Right atrium auricular region (tissue), 2 donors: ENCODE measurements around the gene PTPN20. TPM values are rescaled to one million over a fixed set of nuclear protein-coding genes. Genes with fewer than 3 reads are reported as not detected.

Experiments
- DNase-seq: peaks from one replicate; pipeline ENCODE4 v3.0.0-alpha.2; 2019; ENCODE audit warnings: low spot score
- H3K27ac ChIP-seq, 2 donors: fragments of 200-600 bp; sonication (generic); 1 replicate in 1 of 2; 2 replicates in 1 of 2; pipeline ENCODE4 v1.5.1; 2016 to 2019
- H3K27me3 ChIP-seq, 2 donors: fragments of 200-600 bp; sonication (generic); one replicate each; pipeline versions ENCODE4 v1.5.1 to v1.6.0; 2017 to 2019
- H3K36me3 ChIP-seq: fragments of 200-600 bp; sonication (generic); one replicate; pipeline ENCODE4 v1.5.1; 2016
- H3K4me1 ChIP-seq, 2 donors: fragments of 200-600 bp; sonication (generic); one replicate each; pipeline versions ENCODE4 v1.5.1 to v1.6.0; 2017 to 2019
- H3K4me3 ChIP-seq, 2 donors: fragments of 200-600 bp; sonication (generic); 1 replicate in 1 of 2; 2 replicates in 1 of 2; pipeline ENCODE4 v1.5.1; 2017 to 2019; ENCODE audit warnings: mild to moderate bottlenecking in 1 of 2, moderate library complexity in 1 of 2
- H3K9me3 ChIP-seq, 2 donors: fragments of 200-600 bp; sonication (generic); one replicate each; pipeline ENCODE4 v1.5.1; 2019
- total RNA-seq, 2 donors: library from RNA; depleted of rRNA; stranded (reverse); fragments of >200 nt; gene quantifications; one replicate each; pipeline ENCODE4 v1.1.0, GENCODE V29; 2016
- TF ChIP-seq, protein P1 (sequence below), 2 donors: fragments of 200-600 bp; sonication (generic); IDR thresholded peaks; one replicate each; pipeline ENCODE4 v1.5.1; 2019; ENCODE audit warnings: antibody characterized with exemption in 2 of 2

The PTPN20 gene
- total RNA-seq, 2 donors from 2014 or later = 7.5 to 16.2 TPM

DNA sequence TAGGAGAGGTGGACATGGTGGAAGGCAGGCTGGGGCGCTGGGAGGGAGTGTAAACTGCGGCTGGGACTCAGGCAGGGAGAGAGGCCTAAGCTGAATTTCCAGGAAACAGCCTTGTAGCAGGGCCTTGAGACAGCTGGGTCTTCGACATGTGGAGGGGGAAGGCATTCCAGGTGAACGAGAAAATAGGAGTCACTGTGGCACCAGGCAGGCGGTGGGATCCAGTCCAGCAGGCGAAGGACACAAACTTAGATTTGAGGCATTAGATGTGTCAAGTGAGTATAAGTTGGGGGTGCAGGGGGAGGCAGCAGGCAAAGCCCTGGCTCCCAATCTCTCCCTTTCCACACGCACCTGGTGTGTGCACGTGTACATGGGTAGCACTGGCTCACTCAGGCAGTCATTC is 105.3 kb downstream of the PTPN20 start:
- no peaks in the 10 kb centered on the region for H3K9me3 ChIP-seq
- DNase-seq = peak; percentile 34

GRCh38 chr10:47018026-47018735 is 107.0 kb downstream of the PTPN20 start:
- TF ChIP-seq, protein P1, sequence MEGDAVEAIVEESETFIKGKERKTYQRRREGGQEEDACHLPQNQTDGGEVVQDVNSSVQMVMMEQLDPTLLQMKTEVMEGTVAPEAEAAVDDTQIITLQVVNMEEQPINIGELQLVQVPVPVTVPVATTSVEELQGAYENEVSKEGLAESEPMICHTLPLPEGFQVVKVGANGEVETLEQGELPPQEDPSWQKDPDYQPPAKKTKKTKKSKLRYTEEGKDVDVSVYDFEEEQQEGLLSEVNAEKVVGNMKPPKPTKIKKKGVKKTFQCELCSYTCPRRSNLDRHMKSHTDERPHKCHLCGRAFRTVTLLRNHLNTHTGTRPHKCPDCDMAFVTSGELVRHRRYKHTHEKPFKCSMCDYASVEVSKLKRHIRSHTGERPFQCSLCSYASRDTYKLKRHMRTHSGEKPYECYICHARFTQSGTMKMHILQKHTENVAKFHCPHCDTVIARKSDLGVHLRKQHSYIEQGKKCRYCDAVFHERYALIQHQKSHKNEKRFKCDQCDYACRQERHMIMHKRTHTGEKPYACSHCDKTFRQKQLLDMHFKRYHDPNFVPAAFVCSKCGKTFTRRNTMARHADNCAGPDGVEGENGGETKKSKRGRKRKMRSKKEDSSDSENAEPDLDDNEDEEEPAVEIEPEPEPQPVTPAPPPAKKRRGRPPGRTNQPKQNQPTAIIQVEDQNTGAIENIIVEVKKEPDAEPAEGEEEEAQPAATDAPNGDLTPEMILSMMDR (IDR thresholded peaks at IDR 0.05) = no peak
- Histone ChIP-seq H3K9me3 (no peaks in the 10 kb centered on the region), H3K4me3 (no peak overlapping the region), H3K27me3 (no peaks in the 10 kb centered on the region), H3K27ac (no peak overlapping the region), H3K4me1 (peaks cover 0 to 7% of the 10 kb centered on the region in 2 donors), H3K36me3 (no peaks in the 10 kb centered on the region)
- no peak for DNase-seq

More for the DNA sequence above, 105.3 kb downstream of the PTPN20 start:
- TF ChIP-seq, protein P1 (IDR thresholded peaks at IDR 0.05) = no peak
- Histone ChIP-seq H3K4me3 (no peak overlapping the region), H3K36me3 (no peaks in the 10 kb centered on the region), H3K27ac (no peak overlapping the region), H3K27me3 (no peaks in the 10 kb centered on the region), H3K4me1 (no peaks in the 10 kb centered on the region)

DNA sequence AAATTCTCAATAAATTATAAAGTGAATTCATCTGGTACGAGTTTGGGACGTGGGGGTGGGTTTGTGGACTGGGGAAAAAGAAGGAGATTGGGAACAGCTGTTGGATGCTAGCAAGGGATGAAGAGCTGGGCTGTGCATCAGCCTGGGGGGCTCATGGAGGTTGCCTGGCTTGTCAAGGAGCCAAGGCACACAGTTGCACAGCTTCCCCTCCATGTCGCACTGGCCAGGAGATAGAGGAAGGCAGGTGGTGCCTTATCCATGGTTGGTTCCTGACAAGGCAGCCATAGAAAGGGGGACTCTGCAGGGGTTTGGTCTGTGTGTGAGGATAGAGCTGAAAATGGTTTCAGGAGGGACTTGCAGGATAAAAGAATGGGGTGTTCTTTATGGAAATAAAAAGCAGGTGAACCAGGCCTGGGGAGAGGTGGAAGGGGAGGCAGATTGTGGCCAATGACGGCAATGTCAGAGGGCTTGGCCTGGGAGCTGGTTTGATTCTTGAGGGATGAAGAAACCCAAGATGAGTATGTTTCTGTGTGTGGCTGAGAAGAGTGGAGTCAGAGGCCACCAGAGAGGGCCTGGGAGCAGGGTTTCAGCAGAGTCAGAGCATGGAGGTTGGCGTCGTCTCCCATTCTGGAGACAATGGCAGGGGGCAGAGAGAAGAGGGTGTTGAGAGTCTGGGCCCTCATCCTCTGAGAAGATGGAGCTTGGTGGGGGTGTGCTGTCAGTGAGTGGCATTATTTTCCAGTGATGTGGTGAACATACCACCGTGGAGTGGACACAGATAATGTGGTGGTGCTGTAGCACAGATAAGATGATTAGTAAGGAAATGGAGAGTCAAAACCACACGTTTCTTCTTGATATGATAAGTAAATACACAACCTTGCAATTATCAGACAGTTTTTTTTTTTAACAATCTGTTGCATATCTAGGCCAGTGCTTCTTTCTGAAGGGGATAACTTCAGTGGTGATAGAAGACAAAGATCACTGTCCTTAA is 108.2 kb downstream of the PTPN20 start:
- Histone ChIP-seq H3K4me1 (peaks cover 0 to 8% of the 10 kb centered on the region in 2 donors), H3K4me3 (no peak overlapping the region), H3K27me3 (no peaks in the 10 kb centered on the region), H3K27ac (no peak overlapping the region), H3K36me3 (no peaks in the 10 kb centered on the region), H3K9me3 (no peaks in the 10 kb centered on the region)
- no peak for DNase-seq
- TF ChIP-seq, protein P1 (IDR thresholded peaks at IDR 0.05) = no peak

GRCh38 chr10:47020471-47020870 is 109.2 kb downstream of the PTPN20 start:
- TF ChIP-seq, protein P1 (IDR thresholded peaks at IDR 0.05) = no peak
- peak; percentile 59 for DNase-seq
- Histone ChIP-seq H3K36me3 (no peaks in the 10 kb centered on the region), H3K27ac (no peak overlapping the region), H3K9me3 (no peaks in the 10 kb centered on the region), H3K4me1 (peaks cover 0 to 15% of the 10 kb centered on the region in 2 donors), H3K27me3 (no peaks in the 10 kb centered on the region), H3K4me3 (no peak overlapping the region)

- DNase-seq = peak; percentile 55
- TF ChIP-seq, protein P1 (IDR thresholded peaks at IDR 0.05) = no peak
- Histone ChIP-seq H3K4me3 (no peak overlapping the region), H3K4me1 (peaks cover 0 to 15% of the 10 kb centered on the region in 2 donors), H3K27ac (no peak overlapping the region), H3K36me3 (no peaks in the 10 kb centered on the region), H3K27me3 (no peaks in the 10 kb centered on the region), H3K9me3 (no peaks in the 10 kb centered on the region)
Measured at GRCh38 chr10:47021850-47022249, 110.6 kb downstream of the PTPN20 start.
